Tibial artery (tissue), 4 donors: ENCODE data around the gene HOXD8.
A peak's percentile ranks its signal among the peaks of the same experiment; 100 is the strongest.

Source experiments
- DNase-seq, 2 donors: peaks; one replicate each; pipeline ENCODE4 v3.0.0-alpha.2; 2019
- H3K27ac ChIP-seq, 2 donors: fragments of 200-600 bp; sonication (generic) in 1 of 2; 1 replicate in 1 of 2; 2 replicates in 1 of 2; pipeline ENCODE4 v1.5.1; 2018 to 2019; ENCODE audit warnings: mild to moderate bottlenecking in 1 of 2
- H3K27me3 ChIP-seq, 2 donors: fragments of 200-600 bp; sonication (generic) in 1 of 2; one replicate each; pipeline versions ENCODE4 v1.5.1 to v1.6.0; 2016 to 2019
- H3K36me3 ChIP-seq, 3 donors: fragments of 200-600 bp; sonication (generic) in 2 of 3; one replicate each; pipeline ENCODE4 v1.5.1; 2016 to 2019; ENCODE audit warnings: mild to moderate bottlenecking in 2 of 3
- H3K4me1 ChIP-seq, 4 donors: fragments of 200-600 bp; sonication (generic) in 2 of 4; 1 replicate in 3 of 4; 2 replicates in 1 of 4; pipeline ENCODE4 v1.5.1; 2016 to 2019
- H3K4me3 ChIP-seq, 2 donors: fragments of 200-600 bp; sonication (generic) in 1 of 2; 1 replicate in 1 of 2; 2 replicates in 1 of 2; pipeline ENCODE4 v1.5.1; 2018 to 2019; ENCODE audit warnings: mild to moderate bottlenecking in 2 of 2
- H3K9me3 ChIP-seq, 3 donors: fragments of 200-600 bp; sonication (generic) in 1 of 3; one replicate each; pipeline ENCODE4 v1.5.1; 2016 to 2019
- intact Hi-C: fragments of 100-400 bp; cut with DNase I; formaldehyde crosslinking; loops from one replicate; pipeline ENCODE4 v1.15.0; 2023; ENCODE audit warnings: low total_unique reads
- TF ChIP-seq, protein P1 (sequence below), 2 experiments: fragments of 200-600 bp in 1 of 2; fragments of 450-650 bp in 1 of 2; IDR thresholded peaks; one replicate each; pipeline ENCODE4 v1.5.1; 2017 to 2019; ENCODE audit warnings: antibody characterized with exemption in 2 of 2, mild to moderate bottlenecking in 1 of 2, moderate library complexity in 1 of 2

HOXD8 gene

DNA sequence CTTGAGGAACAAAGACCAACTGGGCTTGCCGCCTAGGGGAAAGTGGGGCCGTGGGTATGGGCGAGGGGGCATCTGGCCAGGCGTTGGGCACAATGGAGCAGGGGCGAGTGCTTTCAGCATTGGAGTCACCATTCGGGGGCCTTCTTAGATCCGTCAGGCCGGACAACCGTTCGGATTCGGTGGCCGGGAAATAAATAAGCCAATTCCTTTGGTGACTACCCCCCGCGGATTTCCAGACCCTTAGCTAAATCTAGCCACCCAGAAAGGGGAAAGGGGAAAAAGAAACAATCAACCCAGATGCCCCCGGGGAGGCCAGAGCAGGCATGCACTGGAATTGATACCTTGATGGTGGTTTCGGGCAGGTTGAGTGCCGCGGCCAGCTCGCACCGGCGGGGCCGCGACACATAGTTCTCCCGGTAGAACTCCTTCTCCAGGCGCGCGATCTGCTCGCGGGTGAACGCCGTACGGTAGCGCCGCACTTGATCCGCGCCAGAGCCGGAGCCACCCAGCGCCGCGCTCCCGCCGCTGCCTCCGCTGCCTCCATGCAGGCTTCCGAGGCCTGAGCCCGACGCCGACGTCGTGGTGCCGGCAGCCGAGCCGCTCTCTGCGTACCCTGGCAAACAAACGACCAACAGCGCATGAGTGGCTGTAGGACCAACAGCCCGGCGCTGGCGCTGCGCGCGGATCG lies 47.5 kb upstream of the HOXD8 start:
- Histone ChIP-seq H3K36me3 (no peaks in the 10 kb centered on the region), H3K27ac (no peak overlapping the region), H3K9me3 (peaks cover 0 to 7% (median 0%) of the 10 kb centered on the region in 3 donors), H3K4me1 (peaks cover 0 to 57% (median 38%) of the 10 kb centered on the region in 4 donors), H3K27me3 (peaks cover 31 to 99% of the 10 kb centered on the region in 2 donors), H3K4me3 (no peak overlapping the region)
- intact Hi-C loops: no loop called here
- TF ChIP-seq, protein P1, sequence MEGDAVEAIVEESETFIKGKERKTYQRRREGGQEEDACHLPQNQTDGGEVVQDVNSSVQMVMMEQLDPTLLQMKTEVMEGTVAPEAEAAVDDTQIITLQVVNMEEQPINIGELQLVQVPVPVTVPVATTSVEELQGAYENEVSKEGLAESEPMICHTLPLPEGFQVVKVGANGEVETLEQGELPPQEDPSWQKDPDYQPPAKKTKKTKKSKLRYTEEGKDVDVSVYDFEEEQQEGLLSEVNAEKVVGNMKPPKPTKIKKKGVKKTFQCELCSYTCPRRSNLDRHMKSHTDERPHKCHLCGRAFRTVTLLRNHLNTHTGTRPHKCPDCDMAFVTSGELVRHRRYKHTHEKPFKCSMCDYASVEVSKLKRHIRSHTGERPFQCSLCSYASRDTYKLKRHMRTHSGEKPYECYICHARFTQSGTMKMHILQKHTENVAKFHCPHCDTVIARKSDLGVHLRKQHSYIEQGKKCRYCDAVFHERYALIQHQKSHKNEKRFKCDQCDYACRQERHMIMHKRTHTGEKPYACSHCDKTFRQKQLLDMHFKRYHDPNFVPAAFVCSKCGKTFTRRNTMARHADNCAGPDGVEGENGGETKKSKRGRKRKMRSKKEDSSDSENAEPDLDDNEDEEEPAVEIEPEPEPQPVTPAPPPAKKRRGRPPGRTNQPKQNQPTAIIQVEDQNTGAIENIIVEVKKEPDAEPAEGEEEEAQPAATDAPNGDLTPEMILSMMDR (IDR thresholded peaks at IDR 0.05): no peak
- no peak for DNase-seq

DNA sequence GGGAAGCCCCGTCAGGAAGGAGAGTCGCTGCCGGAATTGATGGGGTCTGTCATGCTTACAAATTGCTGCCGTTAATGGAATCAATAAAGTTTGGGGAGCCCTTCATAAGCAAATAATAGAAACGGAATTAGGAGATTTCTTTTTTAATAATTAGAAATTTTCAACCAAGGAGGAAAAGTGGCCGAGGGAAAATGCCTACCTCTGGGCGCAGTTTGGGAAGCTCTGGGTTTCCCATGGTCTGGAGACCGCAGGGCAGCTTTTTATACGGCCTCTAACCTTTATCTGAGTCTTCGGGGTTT lies 47.0 kb upstream of the HOXD8 start:
- Histone ChIP-seq H3K27ac (no peak overlapping the region), H3K4me1 (peaks cover 0 to 57% (median 38%) of the 10 kb centered on the region in 4 donors), H3K9me3 (peaks cover 0 to 7% (median 0%) of the 10 kb centered on the region in 3 donors), H3K27me3 (peaks cover 31 to 99% of the 10 kb centered on the region in 2 donors), H3K36me3 (no peaks in the 10 kb centered on the region), H3K4me3 (no peak overlapping the region)
- intact Hi-C loops: no loop called here
- DNase-seq: no peak
- TF ChIP-seq, protein P1 (IDR thresholded peaks at IDR 0.05): no peak

DNA sequence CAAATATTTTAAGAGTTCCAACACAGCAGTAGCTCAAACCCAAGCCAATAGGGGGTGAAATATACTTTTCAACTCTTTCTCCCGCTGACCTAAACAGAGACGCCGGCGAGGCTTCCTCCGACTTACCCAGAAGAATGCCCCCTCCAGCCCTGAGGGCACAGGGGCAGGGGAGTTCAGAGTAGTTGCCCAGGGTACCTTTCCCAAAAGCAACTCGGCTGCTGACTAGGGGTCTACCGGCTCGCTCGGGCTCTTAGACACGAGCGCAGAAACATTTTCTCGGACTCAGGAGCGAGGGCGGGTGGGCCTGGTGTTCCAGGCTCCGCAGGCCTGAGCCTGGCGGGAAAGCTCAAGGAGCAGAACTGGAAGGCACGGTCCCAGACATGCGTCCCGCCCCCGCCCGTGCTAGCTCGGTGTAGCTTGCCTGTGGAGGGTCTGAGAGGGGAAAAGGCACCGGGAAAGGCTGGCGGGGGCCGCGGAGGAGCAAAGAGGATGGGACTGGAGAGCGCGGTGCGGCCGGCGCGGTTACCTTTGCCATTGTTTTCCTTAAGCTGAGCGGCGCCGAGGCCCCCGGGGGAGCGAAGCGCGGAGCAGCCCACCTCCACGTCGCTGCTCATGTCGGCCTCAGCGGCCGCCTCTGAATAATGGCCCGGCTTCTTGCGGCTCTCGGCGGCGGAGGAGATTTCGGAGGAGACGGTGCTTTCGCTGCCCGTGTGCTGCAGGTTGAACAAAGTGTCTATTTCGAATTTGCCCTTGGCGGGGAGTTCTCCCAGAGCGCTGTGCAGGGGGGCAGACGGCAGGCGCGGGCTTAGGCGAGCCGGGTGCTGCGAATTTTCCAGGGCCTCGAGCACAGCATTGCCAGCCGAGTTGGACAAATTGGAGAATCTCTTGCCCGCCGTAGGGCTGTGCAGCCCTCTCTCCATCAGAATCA lies 46.4 kb upstream of the HOXD8 start:
- TF ChIP-seq, protein P1 (IDR thresholded peaks at IDR 0.05): no peak
- Histone ChIP-seq H3K4me3 (no peak overlapping the region), H3K4me1 (peaks cover 0 to 61% (median 41%) of the 10 kb centered on the region in 4 donors), H3K27ac (no peak overlapping the region), H3K27me3 (peaks cover 30 to 99% of the 10 kb centered on the region in 2 donors), H3K9me3 (peaks cover 0 to 7% (median 0%) of the 10 kb centered on the region in 3 donors), H3K36me3 (no peaks in the 10 kb centered on the region)
- intact Hi-C loops: no loop called here
- no peak for DNase-seq

DNA sequence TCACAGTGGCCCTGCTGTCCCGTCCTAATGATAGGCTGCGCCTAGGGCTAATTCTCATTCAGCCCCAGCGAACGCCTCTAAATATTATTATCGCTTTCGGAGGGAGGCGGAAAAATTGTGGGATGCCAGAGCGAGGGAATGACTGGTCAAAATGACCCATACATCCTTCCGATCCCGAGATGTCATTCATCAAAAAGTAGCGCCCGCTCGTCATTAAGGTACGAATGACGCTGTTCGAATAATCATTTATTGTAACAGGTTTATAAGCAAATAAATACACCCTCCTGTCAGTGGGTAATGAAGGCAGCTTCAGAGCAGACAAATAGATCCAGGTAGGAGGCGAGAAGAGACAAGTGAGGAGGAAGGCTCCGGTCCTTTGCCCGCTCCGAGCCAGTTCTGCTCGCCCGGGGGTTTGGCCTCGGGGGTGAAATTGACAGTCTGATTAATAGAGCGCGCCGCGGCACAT lies 45.7 kb upstream of the HOXD8 start, which contains the start of gene EVX2:
Gene EVX2, minus strand, starts transcription at position 167 of the 466 bp plus-strand sequence. CDS start 186 bp downstream, outside the sequence.
- Histone ChIP-seq H3K36me3 (no peaks in the 10 kb centered on the region), H3K27me3 (peaks cover 24 to 99% of the 10 kb centered on the region in 2 donors), H3K9me3 (peaks cover 0 to 7% (median 0%) of the 10 kb centered on the region in 3 donors), H3K4me3 (no peak within 1 kb of the TSS), H3K27ac (no peak within 1 kb of the TSS), H3K4me1 (peaks cover 0 to 67% (median 46%) of the 10 kb centered on the region in 4 donors)
- intact Hi-C loops: no loop called here
- TF ChIP-seq, protein P1 (IDR thresholded peaks at IDR 0.05): no peak
- DNase-seq: peak in 1 of 2 donors; percentile 52

DNA sequence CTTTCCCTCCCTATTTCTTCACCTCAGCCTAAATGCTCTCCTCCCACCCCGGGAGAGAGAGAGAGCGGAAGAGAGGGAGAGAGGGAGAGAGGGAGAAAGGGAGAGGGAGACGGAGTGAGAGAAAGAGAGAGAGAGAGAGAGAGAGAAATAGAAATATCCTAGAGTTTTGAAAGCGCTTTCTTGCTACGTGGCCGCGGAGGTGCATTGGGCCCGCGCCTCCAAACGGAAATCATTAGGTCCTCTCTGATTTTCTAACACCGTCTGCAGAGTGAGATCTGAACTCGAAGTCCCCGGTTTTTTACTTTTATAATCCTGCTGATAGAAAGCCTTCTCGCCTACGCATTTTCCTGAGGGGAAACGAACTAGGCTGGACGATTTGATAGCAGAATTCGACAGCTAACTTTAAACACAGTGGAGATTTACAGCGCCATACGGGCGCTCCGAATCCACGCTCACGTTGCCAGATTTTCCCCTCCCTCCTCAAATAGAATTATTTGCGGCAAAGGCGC lies 44.8 kb upstream of the HOXD8 start:
- Histone ChIP-seq H3K27ac (no peak overlapping the region), H3K27me3 (peaks cover 21 to 99% of the 10 kb centered on the region in 2 donors), H3K9me3 (peaks cover 0 to 7% (median 0%) of the 10 kb centered on the region in 3 donors), H3K4me1 (peaks cover 0 to 59% (median 40%) of the 10 kb centered on the region in 4 donors), H3K4me3 (no peak overlapping the region), H3K36me3 (no peaks in the 10 kb centered on the region)
- no peak for DNase-seq
- TF ChIP-seq, protein P1 (IDR thresholded peaks at IDR 0.05): no peak
- intact Hi-C loops: no loop called here
